Mesodermal cell (in vitro differentiated cells): ENCODE results near the gene NKD2.
"Not testable (repeated sequence)": the region's sequence is repeated elsewhere in the genome, so short reads cannot be mapped to it uniquely, and the experiment has no call there.

ENCODE experiments used
- H3K27ac ChIP-seq: 2 replicates; pipeline ENCODE4 v1.7.0; 2013; ENCODE audit warnings: mild to moderate bottlenecking, low read depth, low read length, moderate library complexity; ENCODE audit not compliant: severe bottlenecking
- H3K36me3 ChIP-seq: 2 replicates; pipeline ENCODE4 v1.7.1; 2013; ENCODE audit warnings: mild to moderate bottlenecking, low read length, moderate library complexity; ENCODE audit not compliant: control insufficient read depth, insufficient read depth
- H3K4me1 ChIP-seq: one replicate; pipeline ENCODE4 v1.7.1; 2013; ENCODE audit warnings: mild to moderate bottlenecking, low read length; ENCODE audit not compliant: insufficient read depth, control insufficient read depth, poor library complexity, severe bottlenecking
- H3K4me3 ChIP-seq: 2 replicates; pipeline ENCODE4 v1.7.0; 2013; ENCODE audit warnings: low read length, control low read depth, mild to moderate bottlenecking; ENCODE audit not compliant: insufficient read depth, poor library complexity, severe bottlenecking; ENCODE audit errors: extremely low read depth
- H3K9me3 ChIP-seq: 2 replicates; pipeline ENCODE4 v1.7.1; 2013; ENCODE audit warnings: mild to moderate bottlenecking, low read length, moderate library complexity; ENCODE audit not compliant: control insufficient read depth
- WGBS, 2 experiments: methylation state at CpG; one replicate each; pipeline ENCODE4 v1.1.5; 2013; ENCODE audit warnings: missing lambda C conversion rate in 2 of 2; ENCODE audit not compliant: insufficient coverage in 2 of 2; 5-methylcytosine and 5-hydroxymethylcytosine counted together

NKD2 gene

DNA sequence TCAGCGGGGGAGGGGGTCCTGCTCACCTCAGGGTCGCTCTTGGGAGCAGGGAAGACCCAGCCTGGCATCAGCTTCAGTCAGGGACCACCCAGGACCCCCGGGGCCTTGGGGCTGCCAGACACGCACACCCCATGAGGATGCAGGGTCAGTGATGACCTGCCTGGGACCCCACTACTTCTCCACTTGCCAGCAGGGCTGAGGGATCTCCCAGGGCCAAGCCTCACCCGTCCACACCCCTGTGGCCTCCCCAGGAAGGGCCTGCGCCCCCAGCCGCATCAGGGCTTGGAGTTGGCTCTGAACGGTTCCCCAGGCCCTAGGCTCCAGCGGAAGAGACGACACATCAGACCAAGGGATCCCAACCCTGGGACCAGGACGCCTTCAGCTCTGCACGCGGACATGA, 69.6 kb downstream of the NKD2 start:
- Histone ChIP-seq H3K27ac (no peak overlapping the region), H3K4me1 (peaks cover 4% of the 10 kb centered on the region), H3K36me3 (peaks cover 26% of the 10 kb centered on the region), H3K4me3 (no peak overlapping the region), H3K9me3 (no peaks in the 10 kb centered on the region)
- 91 to 95% methylated on average over 13 of the region's 13 CpGs for WGBS, 2 experiments

- 97 to 99% methylated on average over 20 to 23 of the region's 23 CpGs for WGBS, 2 experiments
Measured at GRCh38 chr5:1078851-1079250, 70.2 kb downstream of the NKD2 start.

GRCh38 chr5:1079486-1079885, 70.9 kb downstream of the NKD2 start:
- WGBS, 2 experiments: 96 to 99% methylated on average over 12 to 18 of the region's 18 CpGs
- Histone ChIP-seq H3K36me3 (peaks cover 20% of the 10 kb centered on the region), H3K4me3 (no peak overlapping the region), H3K4me1 (peaks cover 4% of the 10 kb centered on the region), H3K27ac (no peak overlapping the region), H3K9me3 (no peaks in the 10 kb centered on the region)

More at GRCh38 chr5:1078851-1079250, 70.2 kb downstream of the NKD2 start:
- Histone ChIP-seq H3K36me3 (peaks cover 22% of the 10 kb centered on the region), H3K4me1 (peaks cover 4% of the 10 kb centered on the region), H3K9me3 (no peaks in the 10 kb centered on the region), H3K4me3 (no peak overlapping the region), H3K27ac (no peak overlapping the region)

- H3K9me3 ChIP-seq: no peaks in the 10 kb centered on the region
Measured at GRCh38 chr5:1079961-1080360, 71.4 kb downstream of the NKD2 start.

DNA sequence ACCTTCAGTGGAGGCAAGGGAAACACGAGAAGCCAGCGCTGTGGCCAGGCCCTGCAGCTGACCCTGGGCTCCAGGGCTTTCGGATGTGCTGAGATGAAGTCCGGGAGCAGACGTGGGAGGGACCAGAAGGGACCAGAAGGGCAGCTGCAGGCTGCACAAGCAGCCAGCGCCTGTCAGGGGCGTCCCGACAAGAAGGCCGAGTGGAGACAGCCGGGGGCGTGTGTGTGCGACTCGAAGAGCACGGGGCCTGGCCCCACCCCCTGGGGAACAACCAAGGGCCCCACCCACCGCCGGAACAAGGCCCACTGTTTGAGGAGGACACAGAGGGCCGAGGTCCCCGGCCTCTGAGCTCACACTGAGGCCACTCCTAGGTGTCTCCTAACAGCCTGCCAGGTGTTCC, 71.8 kb downstream of the NKD2 start:
- H3K4me1 ChIP-seq: peaks cover 4% of the 10 kb centered on the region
- H3K36me3 ChIP-seq: peaks cover 17% of the 10 kb centered on the region
- H3K9me3 ChIP-seq: no peaks in the 10 kb centered on the region
- no peak overlapping the region for H3K4me3 ChIP-seq
- 87 to 92% methylated on average over 17 to 18 of the region's 18 CpGs for WGBS, 2 experiments
- peak overlapping the region; percentile 10 for H3K27ac ChIP-seq

More at GRCh38 chr5:1079961-1080360, 71.4 kb downstream of the NKD2 start:
- Histone ChIP-seq H3K27ac (no peak overlapping the region), H3K4me3 (no peak overlapping the region), H3K36me3 (peaks cover 20% of the 10 kb centered on the region), H3K4me1 (peaks cover 4% of the 10 kb centered on the region)
- WGBS, 2 experiments: 97% methylated on average over 17 to 25 of the region's 35 CpGs

DNA sequence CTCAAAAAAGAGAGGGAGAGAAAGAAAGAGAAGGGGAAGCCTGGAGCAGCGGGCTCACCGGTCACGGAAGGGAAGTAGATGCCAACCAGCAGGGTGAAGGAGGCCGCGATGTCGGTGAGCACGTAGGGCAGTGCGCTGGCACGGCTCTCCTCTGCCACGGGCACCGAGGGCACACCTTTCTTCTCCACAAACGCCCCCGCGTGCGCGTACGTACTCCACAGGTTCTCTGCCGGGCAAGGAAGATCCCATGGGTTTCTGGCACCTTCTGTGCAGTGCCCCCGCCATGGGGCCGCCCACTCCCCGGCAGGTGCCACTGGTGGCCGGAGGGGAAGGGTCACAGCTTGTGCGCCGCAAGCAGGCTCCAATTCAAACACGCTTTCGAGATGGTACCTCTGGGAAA, 72.9 kb downstream of the NKD2 start:
- H3K36me3 ChIP-seq: peaks cover 17% of the 10 kb centered on the region
- H3K9me3 ChIP-seq: no peaks in the 10 kb centered on the region
- whole genome bisulfite sequencing, 2 experiments: 94 to 96% methylated on average over 24 to 26 of the region's 26 CpGs

GRCh38 chr5:1083026-1083425, 74.4 kb downstream of the NKD2 start:
- H3K4me3 ChIP-seq, H3K4me1 ChIP-seq, H3K9me3 ChIP-seq, H3K27ac ChIP-seq: not testable (repeated sequence)
- peaks cover 21% of the 10 kb centered on the region for H3K36me3 ChIP-seq
- WGBS, 2 experiments: 94 to 96% methylated on average over 14 to 15 of the region's 15 CpGs

More for the DNA sequence above, 72.9 kb downstream of the NKD2 start:
- Histone ChIP-seq H3K4me3 (no peak overlapping the region), H3K27ac (no peak overlapping the region), H3K4me1 (peaks cover 4% of the 10 kb centered on the region)

DNA sequence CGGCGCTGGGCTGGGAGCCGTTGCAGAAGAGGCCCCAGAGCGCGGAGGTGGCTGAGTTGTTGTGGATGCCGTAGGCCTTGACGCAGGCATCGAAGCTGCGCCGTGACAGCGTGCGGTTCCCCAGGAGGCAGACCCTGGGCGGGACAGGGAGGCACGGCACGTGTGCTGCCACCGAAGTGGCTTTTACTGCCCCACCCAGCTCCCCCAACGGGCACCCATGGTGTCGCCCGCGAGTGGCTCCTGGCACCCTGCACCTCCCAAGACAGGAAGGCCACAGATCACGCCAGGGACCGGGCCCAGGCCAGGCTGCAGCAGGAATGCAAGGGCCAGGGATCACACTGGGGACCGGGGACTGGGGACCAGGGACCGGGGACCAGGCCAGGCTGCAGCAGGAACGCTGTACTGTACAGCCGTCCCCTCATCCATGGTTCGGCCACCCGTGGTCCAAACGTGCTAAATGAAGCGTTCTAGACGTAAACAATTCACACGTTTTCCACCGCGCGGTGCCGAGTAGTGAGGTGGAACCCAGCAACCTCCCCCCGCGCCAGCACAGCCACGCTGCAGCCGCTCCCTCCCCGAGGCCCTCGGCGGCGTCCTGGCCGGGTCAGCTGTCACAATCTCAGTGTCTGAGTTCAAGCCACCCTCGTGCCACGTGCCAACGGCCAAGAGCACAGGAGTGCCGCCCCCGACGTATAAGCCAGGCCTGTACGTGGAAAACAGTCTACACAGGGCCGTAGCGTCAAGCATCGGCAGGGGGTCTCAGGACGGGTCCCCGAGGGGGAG, 75.4 kb downstream of the NKD2 start:
- H3K27ac ChIP-seq: peak overlapping the region; percentile 5
- H3K4me1 ChIP-seq: peaks cover 4% of the 10 kb centered on the region
- H3K9me3 ChIP-seq: no peaks in the 10 kb centered on the region
- H3K4me3 ChIP-seq: no peak overlapping the region
- peaks cover 20% of the 10 kb centered on the region for H3K36me3 ChIP-seq
- 94 to 95% methylated on average over 52 to 57 of the region's 57 CpGs for WGBS, 2 experiments

- peaks cover 2% of the 10 kb centered on the region for H3K4me1 ChIP-seq
- no peaks in the 10 kb centered on the region for H3K9me3 ChIP-seq
- WGBS, 2 experiments: 97 to 98% methylated on average over 32 to 39 of the region's 39 CpGs
- H3K36me3 ChIP-seq: peaks cover 16% of the 10 kb centered on the region
- H3K27ac ChIP-seq: no peak overlapping the region
- no peak overlapping the region for H3K4me3 ChIP-seq
Measured at GRCh38 chr5:1085391-1085790, 76.8 kb downstream of the NKD2 start.

- Histone ChIP-seq H3K27ac (no peak overlapping the region), H3K9me3 (no peaks in the 10 kb centered on the region), H3K4me3 (no peak overlapping the region), H3K4me1 (no peaks in the 10 kb centered on the region), H3K36me3 (peaks cover 19% of the 10 kb centered on the region)
- 79 to 80% methylated on average over 11 of the region's 11 CpGs for WGBS, 2 experiments
Measured at GRCh38 chr5:1086137-1086536, 77.5 kb downstream of the NKD2 start.

- Histone ChIP-seq H3K27ac (no peak overlapping the region), H3K4me3 (no peak overlapping the region), H3K36me3 (peaks cover 24% of the 10 kb centered on the region), H3K9me3 (no peaks in the 10 kb centered on the region), H3K4me1 (no peaks in the 10 kb centered on the region)
- 96 to 97% methylated on average over 25 to 31 of the region's 31 CpGs for WGBS, 2 experiments
Measured at GRCh38 chr5:1086871-1087270, 78.3 kb downstream of the NKD2 start.
